AG09309 (cell line): ENCODE results near the gene AIMP2.
A peak's percentile ranks its signal among the peaks of the same experiment; 100 is the strongest.

Source experiments
- DNase-seq: peaks from one replicate; pipeline ENCODE4 v3.0.0-alpha.2; 2010; ENCODE audit warnings: low read depth
- H3K4me3 ChIP-seq: 2 replicates; pipeline ENCODE4 v1.5.1; 2011; ENCODE audit warnings: mild to moderate bottlenecking, low read depth, low read length, moderate library complexity; ENCODE audit not compliant: control insufficient read depth
- TF ChIP-seq, protein P1 (sequence below): IDR thresholded peaks from 2 replicates; pipeline ENCODE4 v1.5.1; 2011; ENCODE audit warnings: mild to moderate bottlenecking, low read depth, low read length, inconsistent platforms; ENCODE audit not compliant: insufficient read depth, control insufficient read depth; ENCODE audit errors: missing control alignments

The AIMP2 gene

DNA sequence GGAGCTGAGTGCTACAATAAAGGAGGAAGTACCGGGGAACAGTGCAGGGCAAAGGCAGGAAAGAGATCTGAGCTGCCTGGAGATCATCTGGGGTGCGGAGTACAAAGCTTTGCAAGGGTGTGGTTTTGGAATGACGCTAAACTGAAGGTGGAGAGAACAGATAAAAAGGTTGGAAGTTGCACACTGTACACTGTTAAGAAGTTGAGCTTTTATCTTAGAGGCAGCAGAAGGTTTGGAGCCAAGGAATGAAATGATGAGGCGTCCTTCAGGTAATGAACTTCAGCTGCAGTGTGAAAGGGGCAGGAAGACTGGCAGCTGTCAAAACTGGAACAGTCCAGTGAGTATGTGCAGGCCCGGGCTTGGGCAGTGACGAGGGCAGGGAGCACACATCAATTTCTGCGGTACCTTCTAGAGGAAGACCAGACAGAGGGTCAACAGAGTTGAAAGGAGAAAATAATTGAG is 14.9 kb downstream of the AIMP2 start:
- TF ChIP-seq, protein P1, sequence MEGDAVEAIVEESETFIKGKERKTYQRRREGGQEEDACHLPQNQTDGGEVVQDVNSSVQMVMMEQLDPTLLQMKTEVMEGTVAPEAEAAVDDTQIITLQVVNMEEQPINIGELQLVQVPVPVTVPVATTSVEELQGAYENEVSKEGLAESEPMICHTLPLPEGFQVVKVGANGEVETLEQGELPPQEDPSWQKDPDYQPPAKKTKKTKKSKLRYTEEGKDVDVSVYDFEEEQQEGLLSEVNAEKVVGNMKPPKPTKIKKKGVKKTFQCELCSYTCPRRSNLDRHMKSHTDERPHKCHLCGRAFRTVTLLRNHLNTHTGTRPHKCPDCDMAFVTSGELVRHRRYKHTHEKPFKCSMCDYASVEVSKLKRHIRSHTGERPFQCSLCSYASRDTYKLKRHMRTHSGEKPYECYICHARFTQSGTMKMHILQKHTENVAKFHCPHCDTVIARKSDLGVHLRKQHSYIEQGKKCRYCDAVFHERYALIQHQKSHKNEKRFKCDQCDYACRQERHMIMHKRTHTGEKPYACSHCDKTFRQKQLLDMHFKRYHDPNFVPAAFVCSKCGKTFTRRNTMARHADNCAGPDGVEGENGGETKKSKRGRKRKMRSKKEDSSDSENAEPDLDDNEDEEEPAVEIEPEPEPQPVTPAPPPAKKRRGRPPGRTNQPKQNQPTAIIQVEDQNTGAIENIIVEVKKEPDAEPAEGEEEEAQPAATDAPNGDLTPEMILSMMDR: no peak
- H3K4me3 ChIP-seq: no peak overlapping the region
- no peak for DNase-seq

DNA sequence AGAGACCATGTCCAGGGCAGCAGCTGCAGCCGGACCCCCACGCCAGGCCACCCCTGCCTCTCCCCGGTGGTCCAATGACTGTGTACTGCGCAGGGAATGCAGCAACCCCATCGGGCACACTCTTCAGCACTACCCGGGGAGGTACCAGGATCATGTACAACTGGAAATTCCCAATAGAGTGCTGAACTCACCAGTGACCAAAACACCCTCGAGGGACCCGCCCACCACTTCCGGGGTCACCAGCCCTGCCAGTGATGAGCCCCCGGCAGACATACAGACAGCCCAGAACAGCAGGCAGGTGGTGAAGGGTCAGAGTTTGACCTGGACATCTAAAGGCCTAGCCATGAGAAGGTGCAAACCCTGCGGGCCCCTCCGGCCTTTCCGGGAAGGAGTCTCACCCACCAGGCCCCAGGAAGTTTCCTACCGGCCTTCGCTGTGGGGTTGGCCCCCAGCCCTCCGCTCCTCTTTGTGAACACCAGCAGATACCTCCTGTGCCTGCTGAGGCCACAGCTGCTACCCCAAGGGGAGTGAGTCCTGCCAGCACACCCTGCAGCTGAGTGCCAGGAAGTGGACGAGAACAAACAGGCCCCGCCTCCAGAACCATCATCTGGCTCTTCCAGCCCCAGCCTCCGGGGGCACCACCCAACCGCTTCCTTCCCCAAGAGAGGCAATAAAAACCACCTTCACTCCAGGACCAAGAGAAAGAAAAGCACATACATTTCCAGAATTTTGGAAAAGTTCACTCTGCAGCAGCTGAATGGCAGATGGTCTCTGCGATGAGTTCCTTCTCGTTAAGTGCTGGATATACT is 17.1 kb downstream of the AIMP2 start:
- DNase-seq: no peak
- TF ChIP-seq, protein P1: peak; percentile 26

DNA sequence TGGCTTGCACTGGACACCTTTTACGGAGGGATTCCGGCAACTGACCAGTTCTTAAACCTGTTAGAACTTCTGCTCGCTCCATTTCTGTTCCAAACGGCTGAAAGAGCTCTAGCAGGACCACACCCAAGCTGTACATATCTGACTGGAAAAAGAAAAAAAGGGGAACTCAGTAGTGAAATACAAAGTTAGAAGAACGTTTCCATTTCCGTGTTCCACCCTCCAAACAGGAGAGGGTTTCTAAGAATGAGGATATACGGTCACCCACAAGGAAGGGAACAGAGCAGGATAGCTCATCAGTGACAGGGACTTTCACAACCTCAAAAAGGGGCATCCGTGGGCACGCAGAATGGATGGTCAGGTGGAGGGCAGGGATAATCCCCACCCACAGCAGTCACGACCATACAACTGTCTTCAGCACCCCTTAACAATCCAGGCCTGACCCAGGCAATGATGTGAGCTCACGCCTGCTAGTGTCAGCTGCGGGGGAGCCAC is 17.8 kb downstream of the AIMP2 start:
- DNase-seq: no peak
- TF ChIP-seq, protein P1: no peak
- no peak overlapping the region for H3K4me3 ChIP-seq

More for the DNA sequence above, 17.1 kb downstream of the AIMP2 start:
- H3K4me3 ChIP-seq: no peak overlapping the region

DNA sequence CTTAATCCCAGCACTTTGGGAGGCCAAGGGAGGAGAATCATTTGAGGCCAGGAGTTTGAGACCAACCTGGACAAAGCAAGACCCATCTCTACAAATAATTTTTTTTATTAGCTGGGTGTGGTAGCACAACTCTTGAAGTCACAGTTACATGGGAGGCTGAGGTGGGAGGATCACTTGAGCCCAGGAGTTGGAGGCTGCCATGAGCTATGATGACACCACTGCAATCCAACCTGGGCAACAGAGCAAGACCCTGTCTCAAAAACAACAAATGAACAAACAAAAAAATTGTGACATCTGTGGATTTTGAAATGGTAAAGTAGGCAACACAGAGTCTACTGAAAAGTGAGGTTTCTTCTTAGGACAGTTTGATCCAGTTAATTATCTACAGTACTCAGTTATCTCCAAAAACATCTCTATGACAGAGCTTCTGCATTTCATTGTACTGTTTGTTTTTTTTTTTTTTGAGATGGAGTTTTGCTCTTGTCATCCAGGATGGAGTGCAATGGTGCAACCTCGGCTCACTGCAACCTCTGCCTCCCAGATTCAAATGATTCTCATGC is 18.8 kb downstream of the AIMP2 start:
- DNase-seq: no peak
- TF ChIP-seq, protein P1: no peak

DNA sequence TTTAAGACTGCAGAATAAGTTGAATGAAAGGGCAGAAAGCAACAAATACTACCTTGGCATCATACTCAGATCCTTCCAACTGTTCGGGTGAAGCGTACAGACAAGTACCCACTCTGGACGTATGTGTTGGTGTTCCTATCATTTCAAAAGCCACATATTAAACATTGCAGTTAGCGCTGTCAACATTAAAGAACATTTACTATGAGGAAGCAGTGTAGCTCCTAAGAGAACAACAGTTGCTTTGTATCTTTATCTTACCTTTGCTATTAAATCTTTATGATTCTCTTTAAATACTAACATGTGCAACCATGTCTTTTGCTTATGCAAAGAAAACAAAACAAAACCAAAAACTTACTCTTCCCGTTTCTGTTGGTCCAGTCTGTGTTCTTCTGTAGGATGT is 19.5 kb downstream of the AIMP2 start:
- TF ChIP-seq, protein P1: no peak
- no peak overlapping the region for H3K4me3 ChIP-seq
- DNase-seq: no peak

More for the DNA sequence above, 18.8 kb downstream of the AIMP2 start:
- no peak overlapping the region for H3K4me3 ChIP-seq

DNA sequence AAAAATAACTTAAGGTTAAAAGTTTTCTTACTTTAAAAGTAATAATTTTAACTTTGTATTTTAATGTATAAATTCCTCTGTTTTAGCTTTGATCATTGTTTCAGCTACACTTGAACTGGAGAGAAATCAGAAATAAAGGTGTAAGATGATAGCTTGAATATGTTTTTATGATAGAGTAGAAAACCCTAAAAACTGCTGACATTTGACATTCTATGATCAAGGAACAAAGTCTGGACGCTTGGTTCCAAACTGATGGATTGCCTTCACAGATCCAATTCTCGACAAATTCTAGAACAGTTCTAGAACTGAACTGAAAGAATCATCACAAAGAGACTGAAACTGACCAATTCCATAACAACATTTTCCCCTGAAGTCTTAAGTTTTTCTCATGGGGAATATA is 21.9 kb downstream of the AIMP2 start, which contains the start of gene ANKRD61:
TSS of gene ANKRD61 (plus strand) at position 389 of the 400 bp plus-strand sequence. CDS start at position 389, 0 bp downstream.
- TF ChIP-seq, protein P1: no peak
- no peak for DNase-seq
- H3K4me3 ChIP-seq: no peak within 1 kb of the TSS
